Endodermal cell (in vitro differentiated cells): ENCODE measurements around the gene NPAS3. TPM values are rescaled to one million over a fixed set of nuclear protein-coding genes. Genes with fewer than 3 reads are reported as not detected.

Source experiments
- DNase-seq: peaks from one replicate; pipeline ENCODE4 v3.0.0-alpha.2; 2017
- H3K27ac ChIP-seq: 2 replicates; pipeline ENCODE4 v1.5.1; 2013; ENCODE audit warnings: mild to moderate bottlenecking, low read depth, low read length, moderate library complexity
- H3K27me3 ChIP-seq: 2 replicates; pipeline ENCODE4 v1.6.1; 2013; ENCODE audit warnings: mild to moderate bottlenecking, low read length, moderate library complexity; ENCODE audit not compliant: insufficient read depth, control insufficient read depth, poor library complexity, severe bottlenecking
- H3K36me3 ChIP-seq: 2 replicates; pipeline ENCODE4 v1.7.0; 2013; ENCODE audit warnings: mild to moderate bottlenecking, low read length, moderate library complexity; ENCODE audit not compliant: control insufficient read depth, insufficient read depth
- H3K4me1 ChIP-seq: one replicate; pipeline ENCODE4 v1.7.0; 2013; ENCODE audit warnings: low read length; ENCODE audit not compliant: control insufficient read depth, insufficient read depth
- H3K4me3 ChIP-seq: 2 replicates; pipeline ENCODE4 v1.5.1; 2013; ENCODE audit warnings: mild to moderate bottlenecking, low read length, moderate library complexity
- H3K9ac ChIP-seq: 2 replicates; pipeline ENCODE4 v1.6.1; 2013; ENCODE audit warnings: mild to moderate bottlenecking, low read length, moderate library complexity; ENCODE audit not compliant: poor library complexity, severe bottlenecking; ENCODE audit errors: extremely low read depth
- H3K9me3 ChIP-seq: 2 replicates; pipeline ENCODE4 v1.6.1; 2013; ENCODE audit warnings: mild to moderate bottlenecking, low read length, moderate library complexity; ENCODE audit not compliant: control insufficient read depth
- H3K27ac Mint-ChIP-seq: 2 replicates; pipeline ENCODE4 v1.8.0; 2020; ENCODE audit warnings: mixed read lengths
- H3K27me3 Mint-ChIP-seq: 2 replicates; pipeline ENCODE4 v1.8.0; 2021; ENCODE audit warnings: mild to moderate bottlenecking, mixed read lengths; ENCODE audit not compliant: insufficient read depth
- H3K36me3 Mint-ChIP-seq: 2 replicates; pipeline ENCODE4 v1.8.0; 2020; ENCODE audit warnings: low read depth, mixed read lengths
- H3K4me1 Mint-ChIP-seq: 2 replicates; pipeline ENCODE4 v1.8.0; 2020; ENCODE audit warnings: mixed read lengths
- H3K4me3 Mint-ChIP-seq: 2 replicates; pipeline ENCODE4 v1.8.0; 2020; ENCODE audit warnings: mild to moderate bottlenecking, moderate library complexity, mixed read lengths
- H3K9me3 Mint-ChIP-seq: 2 replicates; pipeline ENCODE4 v1.8.0; 2020; ENCODE audit warnings: mild to moderate bottlenecking, mixed read lengths
- WGBS, 2 experiments: methylation state at CpG; one replicate each; pipeline versions ENCODE4 v1.1.5 to v1.1.7; 2013; ENCODE audit warnings: missing lambda C conversion rate in 2 of 2, mixed read lengths in 1 of 2; ENCODE audit not compliant: insufficient coverage in 1 of 2, insufficient read length in 1 of 2; 5-methylcytosine and 5-hydroxymethylcytosine counted together
- total RNA-seq, 2 donors: library from RNA; stranded (reverse); fragmentation: NEBNext Ultra II Directional in 1 of 2; extraction: Animal tissue kit (Norgen Biotek cat#: 25700) in 1 of 2; gene quantifications; 2 replicates in 1 of 2; 3 replicates in 1 of 2; pipeline ENCODE4 v1.2.1, GENCODE V29; 2021
- TF ChIP-seq, protein P1 (sequence below): fragments of 200-600 bp; sonication (generic); conservative IDR thresholded peaks from 2 replicates; pipeline ENCODE4 v1.5.0; 2021; ENCODE audit warnings: antibody characterized with exemption, mild to moderate bottlenecking

Gene NPAS3
- total RNA-seq, 2 donors from 2014 or later, result 1.4 to 1.6 TPM

DNA sequence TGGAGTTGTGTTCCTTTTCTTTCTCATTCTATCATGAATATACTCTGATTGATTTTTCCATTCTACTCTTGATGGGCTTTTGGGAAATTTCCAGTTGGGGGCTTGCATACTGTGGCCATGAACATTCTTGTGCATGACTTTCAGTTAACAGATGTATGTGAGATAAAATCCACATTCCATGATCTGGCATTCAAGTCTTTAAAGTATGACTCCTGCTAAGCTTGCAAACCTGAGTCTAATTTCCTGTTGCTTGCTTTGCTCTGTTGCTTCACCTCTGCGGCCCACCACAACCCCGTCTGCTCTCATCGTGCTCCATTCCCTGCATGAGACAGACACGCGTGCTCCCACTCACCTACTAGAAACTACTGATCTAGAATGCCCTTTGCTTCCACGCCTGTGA is 24.3 kb upstream of the NPAS3 start:
- Histone ChIP-seq H3K27ac (no peak overlapping the region), H3K9ac (no peak overlapping the region), H3K36me3 (no peaks in the 10 kb centered on the region), H3K4me1 (no peaks in the 10 kb centered on the region), H3K9me3 (no peaks in the 10 kb centered on the region), H3K27me3 (no peaks in the 10 kb centered on the region), H3K4me3 (no peak overlapping the region)
- no peaks in the 10 kb centered on the region for H3K36me3 Mint-ChIP-seq
- H3K27ac Mint-ChIP-seq, result no peak overlapping the region
- WGBS, 2 experiments, result 89 to 92% methylated on average over 6 of the region's 6 CpGs
- H3K4me1 Mint-ChIP-seq, result no peaks in the 10 kb centered on the region
- no peak for DNase-seq
- no peaks in the 10 kb centered on the region for H3K27me3 Mint-ChIP-seq
- no peak overlapping the region for H3K4me3 Mint-ChIP-seq
- TF ChIP-seq, protein P1, sequence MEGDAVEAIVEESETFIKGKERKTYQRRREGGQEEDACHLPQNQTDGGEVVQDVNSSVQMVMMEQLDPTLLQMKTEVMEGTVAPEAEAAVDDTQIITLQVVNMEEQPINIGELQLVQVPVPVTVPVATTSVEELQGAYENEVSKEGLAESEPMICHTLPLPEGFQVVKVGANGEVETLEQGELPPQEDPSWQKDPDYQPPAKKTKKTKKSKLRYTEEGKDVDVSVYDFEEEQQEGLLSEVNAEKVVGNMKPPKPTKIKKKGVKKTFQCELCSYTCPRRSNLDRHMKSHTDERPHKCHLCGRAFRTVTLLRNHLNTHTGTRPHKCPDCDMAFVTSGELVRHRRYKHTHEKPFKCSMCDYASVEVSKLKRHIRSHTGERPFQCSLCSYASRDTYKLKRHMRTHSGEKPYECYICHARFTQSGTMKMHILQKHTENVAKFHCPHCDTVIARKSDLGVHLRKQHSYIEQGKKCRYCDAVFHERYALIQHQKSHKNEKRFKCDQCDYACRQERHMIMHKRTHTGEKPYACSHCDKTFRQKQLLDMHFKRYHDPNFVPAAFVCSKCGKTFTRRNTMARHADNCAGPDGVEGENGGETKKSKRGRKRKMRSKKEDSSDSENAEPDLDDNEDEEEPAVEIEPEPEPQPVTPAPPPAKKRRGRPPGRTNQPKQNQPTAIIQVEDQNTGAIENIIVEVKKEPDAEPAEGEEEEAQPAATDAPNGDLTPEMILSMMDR, result no peak
- no peaks in the 10 kb centered on the region for H3K9me3 Mint-ChIP-seq

DNA sequence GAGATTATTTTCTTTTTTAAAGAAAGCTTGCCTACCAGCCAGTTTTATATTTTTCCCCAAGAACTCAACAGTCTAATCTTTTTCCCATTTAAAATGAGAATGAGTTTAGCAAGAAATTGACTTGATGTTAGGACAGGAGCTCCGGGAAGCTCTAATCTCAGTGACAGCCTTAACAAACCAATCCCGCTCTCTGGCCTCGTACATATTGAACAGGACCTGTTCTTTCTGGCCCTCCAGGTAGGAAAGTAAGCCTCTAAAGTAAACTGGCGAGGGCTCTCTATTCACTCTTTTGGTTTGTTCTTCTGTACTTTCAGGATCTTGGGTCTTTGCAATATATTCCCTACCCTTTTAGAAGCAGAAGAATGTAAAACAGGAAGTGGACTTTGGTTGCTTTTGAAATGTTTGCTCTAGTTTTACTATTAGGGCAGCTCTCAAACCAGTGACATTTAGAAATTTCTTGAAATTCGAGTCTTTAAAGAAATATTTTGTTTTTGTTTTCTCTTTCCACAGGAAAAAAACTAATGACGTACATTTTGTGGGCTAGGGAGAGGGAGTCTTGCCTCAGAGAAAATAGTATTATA is 17.9 kb upstream of the NPAS3 start:
- DNase-seq, result no peak
- Histone ChIP-seq H3K27ac (no peak overlapping the region), H3K27me3 (no peaks in the 10 kb centered on the region), H3K9me3 (no peaks in the 10 kb centered on the region), H3K4me1 (no peaks in the 10 kb centered on the region), H3K9ac (no peak overlapping the region), H3K4me3 (no peak overlapping the region), H3K36me3 (no peaks in the 10 kb centered on the region)
- H3K27ac Mint-ChIP-seq, result no peak overlapping the region
- peaks cover 5% of the 10 kb centered on the region for H3K27me3 Mint-ChIP-seq
- H3K9me3 Mint-ChIP-seq, result no peaks in the 10 kb centered on the region
- no peak overlapping the region for H3K4me3 Mint-ChIP-seq
- 68 to 74% methylated on average over 4 to 6 of the region's 6 CpGs for WGBS, 2 experiments
- no peaks in the 10 kb centered on the region for H3K36me3 Mint-ChIP-seq
- TF ChIP-seq, protein P1, result no peak
- H3K4me1 Mint-ChIP-seq, result no peaks in the 10 kb centered on the region

DNA sequence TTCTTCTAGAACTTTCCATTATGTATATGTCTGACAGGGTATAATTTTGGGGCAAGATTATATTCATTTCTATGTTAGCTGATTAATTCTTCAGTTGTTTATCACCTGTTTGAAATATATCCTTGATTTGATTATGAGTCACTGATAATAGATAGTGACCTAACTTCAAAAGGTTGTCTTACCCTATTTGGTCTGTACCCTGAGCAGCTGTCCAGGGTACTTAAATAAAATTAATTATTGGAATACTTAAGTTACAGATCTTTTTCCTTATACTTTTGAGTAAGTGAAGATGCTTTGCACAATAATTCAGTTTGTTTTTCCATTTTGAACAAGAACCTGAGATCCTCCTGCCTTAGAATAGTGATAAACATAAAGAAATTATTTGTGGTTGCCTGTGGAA is 13.2 kb upstream of the NPAS3 start:
- H3K36me3 ChIP-seq, result no peaks in the 10 kb centered on the region
- Mint-ChIP-seq H3K9me3 (no peaks in the 10 kb centered on the region), H3K27me3 (peaks cover 18% of the 10 kb centered on the region), H3K27ac (no peak overlapping the region), H3K36me3 (no peaks in the 10 kb centered on the region), H3K4me3 (no peak overlapping the region), H3K4me1 (no peaks in the 10 kb centered on the region)
- no peak for DNase-seq
- TF ChIP-seq, protein P1, result no peak
- no peak overlapping the region for H3K9ac ChIP-seq
- no peak overlapping the region for H3K27ac ChIP-seq
- H3K9me3 ChIP-seq, result no peaks in the 10 kb centered on the region
- H3K27me3 ChIP-seq, result peaks cover 7% of the 10 kb centered on the region
- no peak overlapping the region for H3K4me3 ChIP-seq
- H3K4me1 ChIP-seq, result no peaks in the 10 kb centered on the region
